SKM-1 treated with dmso at 0.1 percent for 144 hours (cell line): Measurements from ENCODE around the gene EPDR1.
"Not testable (repeated sequence)": the region's sequence is repeated elsewhere in the genome, so short reads cannot be mapped to it uniquely, and the experiment has no call there.

Experiments
- DNase-seq: peaks from one replicate; lab custom pipeline; 2025; ENCODE audit not compliant: unreplicated experiment; lab: John Stamatoyannopoulos, UW

Gene EPDR1

DNA sequence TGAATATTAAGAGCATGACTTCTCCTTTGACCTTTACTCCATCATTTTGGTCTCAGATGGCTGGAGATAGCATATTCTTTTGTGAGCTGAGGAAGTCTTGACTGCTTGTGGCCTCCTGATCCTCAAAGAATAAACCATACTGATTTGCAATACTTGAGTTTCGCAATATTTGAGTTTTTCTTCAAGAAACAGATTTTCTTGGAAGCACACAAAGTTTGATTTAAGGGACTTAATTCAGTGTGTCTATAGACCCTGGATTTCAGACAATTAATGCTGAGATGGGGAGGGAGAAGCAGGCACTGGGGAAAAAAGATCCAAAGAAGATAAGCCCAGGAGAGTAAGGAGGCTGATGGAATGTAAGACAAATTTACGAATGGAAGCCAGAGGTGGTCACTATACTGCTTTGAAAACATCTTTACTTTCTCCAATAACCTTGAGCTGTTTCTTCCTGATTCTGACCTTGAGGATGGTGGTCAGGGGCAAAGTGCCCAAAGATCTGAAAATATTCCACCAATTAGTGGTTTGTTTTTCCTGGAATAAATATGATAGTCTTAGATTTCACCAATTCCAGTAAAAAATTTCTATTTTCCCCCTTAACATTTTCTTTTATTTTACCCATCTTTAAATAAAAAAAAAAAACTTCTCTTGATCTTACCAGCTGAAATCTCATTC, 7.5 kb downstream of the EPDR1 start:
- peak; percentile 12 for DNase-seq

GRCh38 chr7:37928878-37929277, 8.4 kb downstream of the EPDR1 start:
- no peak for DNase-seq

GRCh38 chr7:37930226-37930948, 9.9 kb downstream of the EPDR1 start:
- no peak for DNase-seq

- DNase-seq, result no peak
Observed at GRCh38 chr7:37932543-37932942, 12.1 kb downstream of the EPDR1 start.

- no peak for DNase-seq
Observed at GRCh38 chr7:37933018-37933566, 12.7 kb downstream of the EPDR1 start.

- DNase-seq, result no peak
Observed at GRCh38 chr7:37942934-37943610, 22.6 kb downstream of the EPDR1 start.

- DNase-seq, result no peak
Observed at GRCh38 chr7:37943905-37944736, 23.7 kb downstream of the EPDR1 start.

DNA sequence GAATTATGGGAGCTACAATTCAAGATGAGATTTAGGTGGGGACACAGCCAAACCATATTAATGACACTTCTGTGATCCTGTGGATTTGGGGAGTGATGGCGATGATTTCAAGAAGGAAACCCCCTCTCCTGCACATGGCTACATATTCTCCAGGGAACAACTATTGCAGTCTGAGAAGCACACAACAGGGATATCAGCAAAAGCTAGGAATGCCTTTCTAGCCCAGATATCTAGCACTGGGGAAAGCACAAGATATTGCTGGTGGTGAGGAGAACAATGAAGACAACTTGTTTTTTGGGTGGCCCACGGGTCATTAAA, 24.3 kb downstream of the EPDR1 start:
- DNase-seq, result no peak

DNA sequence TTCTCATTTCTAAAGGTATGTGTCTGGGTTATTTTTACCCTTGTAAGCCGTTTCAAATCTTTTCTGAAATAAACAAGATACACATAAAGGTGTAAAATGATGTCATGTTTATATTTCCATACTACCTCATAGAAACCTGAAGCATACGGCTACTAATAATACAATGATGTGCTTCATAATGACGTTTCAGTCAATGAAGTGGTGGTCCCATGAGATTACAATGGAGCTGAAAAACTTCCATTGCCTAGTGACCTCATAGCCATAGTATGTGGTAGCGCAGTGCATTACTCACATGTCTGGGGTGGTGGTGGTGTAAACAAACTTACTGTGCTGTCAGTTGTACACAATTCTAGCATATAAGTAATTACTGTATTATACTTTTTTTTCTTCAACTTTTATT, 24.9 kb downstream of the EPDR1 start:
- no peak for DNase-seq

GRCh38 chr7:37947138-37947940, 26.9 kb downstream of the EPDR1 start:
- DNase-seq, result no peak

DNA sequence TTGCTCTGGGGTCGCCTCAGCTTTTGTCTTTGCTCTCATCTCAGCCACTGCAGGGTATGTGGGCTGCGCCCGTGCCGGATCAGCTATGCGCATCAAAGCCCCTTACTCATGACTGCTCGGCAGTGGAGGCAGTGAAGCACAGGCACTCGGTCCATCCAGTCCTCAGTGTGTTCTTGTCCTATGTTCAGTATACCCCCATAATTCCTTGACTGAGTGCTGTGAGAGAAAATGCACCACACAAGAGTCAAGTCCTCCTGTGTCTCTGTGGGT, 27.4 kb downstream of the EPDR1 start:
- DNase-seq, result no peak

- peak; percentile 70 for DNase-seq
Observed at GRCh38 chr7:37952240-37952639, 31.8 kb downstream of the EPDR1 start.

DNA sequence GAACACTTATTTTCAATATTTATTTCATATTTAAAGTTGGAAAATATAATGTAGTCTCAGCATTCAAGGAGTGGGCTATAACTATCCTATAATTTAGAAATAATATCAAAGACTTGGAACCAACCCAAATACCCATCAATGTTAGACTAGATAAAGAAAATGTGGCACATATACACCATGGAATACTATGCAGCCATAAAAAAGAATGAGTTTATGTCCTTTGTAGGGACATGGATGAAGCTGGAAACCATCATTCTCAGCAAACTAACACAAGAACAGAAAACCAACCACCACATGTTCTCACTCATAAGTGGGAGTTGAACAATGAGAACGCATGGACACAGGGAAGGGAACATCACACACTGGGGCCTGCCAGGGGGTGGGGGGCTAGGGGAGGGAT, 33.8 kb downstream of the EPDR1 start:
- not testable (repeated sequence) for DNase-seq

- DNase-seq, result no peak
Observed at GRCh38 chr7:37956791-37957190, 36.4 kb downstream of the EPDR1 start.

DNA sequence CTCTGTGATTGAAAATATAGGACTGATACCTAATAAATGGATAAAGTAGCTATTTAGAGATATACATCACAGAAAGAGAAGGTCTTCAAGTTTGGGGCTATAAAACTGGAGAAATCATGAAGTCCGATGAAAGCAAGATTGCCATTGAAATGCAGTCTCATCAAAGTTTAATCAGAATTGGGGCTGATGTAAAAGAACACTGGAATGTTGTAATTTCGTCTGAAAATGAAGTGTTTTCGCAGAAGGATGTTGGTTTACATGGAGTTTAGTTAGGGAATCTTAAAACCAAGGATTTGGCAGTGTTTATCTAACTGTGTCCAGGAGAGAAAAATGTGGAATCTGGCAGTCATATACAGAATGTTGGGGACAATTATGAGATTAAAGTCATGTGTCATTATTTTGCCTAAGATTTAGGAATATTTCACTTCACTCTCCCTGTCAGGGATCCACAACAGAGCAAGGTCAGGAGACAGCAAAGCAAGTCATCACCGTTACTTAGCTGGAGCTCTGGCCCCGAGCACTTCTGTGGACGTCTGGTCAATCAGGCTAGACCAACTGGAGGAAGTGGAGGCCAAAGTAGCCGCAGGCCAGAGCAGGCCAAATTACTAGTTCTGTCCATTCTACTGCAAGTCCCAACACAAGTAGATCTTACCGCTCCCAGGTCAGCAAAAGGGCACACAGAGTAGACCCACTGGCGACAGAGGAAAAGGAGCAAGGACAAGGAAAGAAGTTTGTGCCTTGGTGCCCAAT, 37.0 kb downstream of the EPDR1 start:
- no peak for DNase-seq

DNA sequence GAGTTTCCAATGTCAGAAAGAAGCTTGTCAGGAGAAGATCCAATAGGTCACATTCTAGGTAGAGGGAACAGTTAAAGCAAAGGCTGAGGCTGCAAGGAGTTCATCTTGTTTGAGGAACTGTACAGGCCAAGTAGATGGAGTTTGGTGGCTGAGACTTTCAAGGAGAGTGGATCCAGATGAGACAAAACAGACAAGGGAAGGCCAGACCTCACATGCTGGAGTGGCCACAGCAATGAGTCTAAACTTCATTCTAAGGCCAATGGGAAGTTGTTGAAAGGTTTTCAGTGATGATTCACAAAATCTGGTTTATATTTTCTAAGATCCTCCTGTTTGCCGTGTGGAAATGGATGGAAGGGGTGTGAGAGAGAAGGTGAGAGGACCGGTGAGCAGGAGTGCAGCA, 40.0 kb downstream of the EPDR1 start:
- DNase-seq, result no peak

DNA sequence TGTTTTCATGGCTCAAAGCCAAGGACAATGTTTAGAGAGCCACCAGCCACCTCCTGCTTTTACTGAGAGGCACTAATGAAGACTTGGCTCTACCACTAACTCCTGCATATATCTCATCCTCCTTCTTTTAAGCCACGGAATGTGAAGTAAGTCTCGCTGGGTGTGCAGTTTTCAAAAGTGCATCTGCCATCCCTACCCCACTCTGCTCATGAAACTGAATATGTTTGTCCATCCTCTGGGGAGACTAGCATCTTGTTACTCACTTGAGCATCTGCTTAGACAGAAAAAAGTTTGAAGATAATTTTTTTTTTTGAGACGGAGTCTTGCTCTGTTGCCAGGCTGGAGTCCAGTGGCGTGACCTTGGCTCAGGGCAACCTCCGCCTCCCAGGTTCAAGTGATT, 40.8 kb downstream of the EPDR1 start:
- no peak for DNase-seq

- no peak for DNase-seq
Observed at GRCh38 chr7:37964196-37964595, 43.8 kb downstream of the EPDR1 start.

- no peak for DNase-seq
Observed at GRCh38 chr7:37970211-37970610, 49.8 kb downstream of the EPDR1 start.

DNA sequence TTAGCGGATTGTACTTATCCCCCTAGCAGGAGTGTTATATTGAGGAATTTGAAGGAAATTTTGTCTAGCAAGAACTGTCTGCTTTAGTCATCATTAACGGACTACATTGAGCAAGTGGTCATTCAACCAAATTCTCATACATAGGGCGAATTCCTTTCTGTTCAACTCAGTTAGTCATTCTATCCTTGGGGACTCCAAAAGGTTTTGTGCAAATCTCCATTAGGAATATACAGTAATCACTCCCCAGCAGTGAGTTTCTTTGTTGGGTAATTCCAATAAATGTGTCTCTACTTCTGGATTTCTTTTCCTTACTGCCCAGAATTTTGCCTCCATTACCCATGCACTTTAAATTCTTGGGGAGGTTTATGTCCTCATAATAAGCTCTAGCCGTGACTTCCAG, 51.1 kb downstream of the EPDR1 start:
- DNase-seq, result no peak
